ENCODE results near the gene WDR86. TPM values are rescaled to one million over a fixed set of nuclear protein-coding genes. Genes with fewer than 3 reads are reported as not detected.

Gene WDR86
- total RNA-seq, 1 experiment from 2014 or later: 7.7 TPM

- Histone ChIP-seq H3K4me3 (no peak overlapping the region), H3K4me1 (replicated peaks; ENCODE audit: insufficient read depth) (no peaks in the 10 kb centered on the region), H3K9me3 (ENCODE audit: insufficient read depth, low read depth) (no peaks in the 10 kb centered on the region), H2AFZ (no peak overlapping the region), H4K20me1 (ENCODE audit: insufficient read depth) (peaks cover 4% of the 10 kb centered on the region; the same call in 1 of the 2 replicates), H3K9me2 (ENCODE audit: insufficient read depth) (no peaks in the 10 kb centered on the region), H3K4me2 (no peak overlapping the region), H3K79me2 (ENCODE audit: low read depth) (no peaks in the 10 kb centered on the region), H3K27ac (no peak overlapping the region), H3F3A (ENCODE audit: insufficient read depth, low read depth) (no peaks in the 10 kb centered on the region; the same call in 1 of the 2 replicates), H3K27me3 (ENCODE audit: insufficient read depth, low read depth) (no peaks in the 10 kb centered on the region), H3K36me3 (ENCODE audit: low read depth) (peaks cover 10% of the 10 kb centered on the region)
- ChIA-PET POLR2A (ENCODE audit: unreplicated experiment) (no interaction called here), CTCF (no interaction called here)
- TF ChIP-seq EZH2 (IDR thresholded peaks at IDR 0.05; ENCODE audit: low read depth) (no peak), CTCF (conservative IDR thresholded peaks at IDR 0.05) (no peak)
- no peak for DNase-seq
- intact Hi-C loops (cut with micrococcal nuclease; ENCODE audit: unreplicated experiment): no loop called here
- BruUV-seq (replicated peaks): no TSS peak
These were observed 35.7 kb downstream of the WDR86 start for GRCh38 chr7:151374139-151374538.

GRCh38 chr7:151373599-151373998, 36.2 kb downstream of the WDR86 start:
- no peak overlapping the region for H3K27ac ChIP-seq
- CTCF ChIA-PET: no interaction called here
- TF ChIP-seq EZH2 (IDR thresholded peaks at IDR 0.05; ENCODE audit: low read depth) (no peak), CTCF (conservative IDR thresholded peaks at IDR 0.05) (no peak)
- H3K4me2 ChIP-seq: no peak overlapping the region
- no peak for DNase-seq
- no peak overlapping the region for H3K4me3 ChIP-seq
- H2AFZ ChIP-seq: no peak overlapping the region
- intact Hi-C loops (cut with micrococcal nuclease; ENCODE audit: unreplicated experiment): no loop called here
- no peaks in the 10 kb centered on the region for H3K9me2 ChIP-seq (ENCODE audit: insufficient read depth)
- no TSS peak for BruUV-seq (replicated peaks)
- no peaks in the 10 kb centered on the region for H3K27me3 ChIP-seq (ENCODE audit: insufficient read depth, low read depth)
- peaks cover 4% of the 10 kb centered on the region; the same call in 1 of the 2 replicates for H4K20me1 ChIP-seq (ENCODE audit: insufficient read depth)
- no peaks in the 10 kb centered on the region for H3K4me1 ChIP-seq (replicated peaks; ENCODE audit: insufficient read depth)
- no peaks in the 10 kb centered on the region for H3K9me3 ChIP-seq (ENCODE audit: insufficient read depth, low read depth)
- peaks cover 10% of the 10 kb centered on the region for H3K36me3 ChIP-seq (ENCODE audit: low read depth)
- no peaks in the 10 kb centered on the region for H3K79me2 ChIP-seq (ENCODE audit: low read depth)
- no peaks in the 10 kb centered on the region; the same call in 1 of the 2 replicates for H3F3A ChIP-seq (ENCODE audit: insufficient read depth, low read depth)
- POLR2A ChIA-PET (ENCODE audit: unreplicated experiment): no interaction called here

- no peak overlapping the region for H3K4me2 ChIP-seq
- no peaks in the 10 kb centered on the region for H3K9me2 ChIP-seq (ENCODE audit: insufficient read depth)
- no peaks in the 10 kb centered on the region for H3F3A ChIP-seq (ENCODE audit: insufficient read depth, low read depth)
- H4K20me1 ChIP-seq (ENCODE audit: insufficient read depth): peaks cover 1% of the 10 kb centered on the region; the same call in 1 of the 2 replicates
- DNase-seq: no peak
- no peak for TF ChIP-seq CTCF (conservative IDR thresholded peaks at IDR 0.05)
- no peak for TF ChIP-seq EZH2 (IDR thresholded peaks at IDR 0.05; ENCODE audit: low read depth)
- H3K27me3 ChIP-seq (ENCODE audit: insufficient read depth, low read depth): no peaks in the 10 kb centered on the region
- ChIA-PET POLR2A (ENCODE audit: unreplicated experiment) (interaction anchor here (0.7 kb wide), 1 partner anchor 14 kb away, joined by 3 read pairs; no protein-coding TSS in a partner anchor), CTCF (no interaction called here)
- no peaks in the 10 kb centered on the region for H3K9me3 ChIP-seq (ENCODE audit: insufficient read depth, low read depth)
- no peaks in the 10 kb centered on the region for H3K79me2 ChIP-seq (ENCODE audit: low read depth)
- BruUV-seq (replicated peaks): no TSS peak
- H3K4me1 ChIP-seq (replicated peaks; ENCODE audit: insufficient read depth): peaks cover 4% of the 10 kb centered on the region
- H3K27ac ChIP-seq: no peak overlapping the region
- no peak overlapping the region for H3K4me3 ChIP-seq
- intact Hi-C loops (cut with micrococcal nuclease; ENCODE audit: unreplicated experiment): no loop called here
- H3K36me3 ChIP-seq (ENCODE audit: low read depth): peaks cover 10% of the 10 kb centered on the region
- H2AFZ ChIP-seq: no peak overlapping the region
These were observed 37.1 kb downstream of the WDR86 start for GRCh38 chr7:151372612-151373265.
